NCI-H1105 (cell line): ENCODE measurements around the gene RPL38.
"Not testable (repeated sequence)": the region's sequence is repeated elsewhere in the genome, so short reads cannot be mapped to it uniquely, and the experiment has no call there.

ENCODE experiments used
- DNase-seq: peaks from one replicate; lab custom pipeline; 2025; lab: John Stamatoyannopoulos, UW

RPL38 gene

GRCh38 chr17:74185571-74186185, 17.8 kb upstream of the RPL38 start:
- DNase-seq, result no peak

DNA sequence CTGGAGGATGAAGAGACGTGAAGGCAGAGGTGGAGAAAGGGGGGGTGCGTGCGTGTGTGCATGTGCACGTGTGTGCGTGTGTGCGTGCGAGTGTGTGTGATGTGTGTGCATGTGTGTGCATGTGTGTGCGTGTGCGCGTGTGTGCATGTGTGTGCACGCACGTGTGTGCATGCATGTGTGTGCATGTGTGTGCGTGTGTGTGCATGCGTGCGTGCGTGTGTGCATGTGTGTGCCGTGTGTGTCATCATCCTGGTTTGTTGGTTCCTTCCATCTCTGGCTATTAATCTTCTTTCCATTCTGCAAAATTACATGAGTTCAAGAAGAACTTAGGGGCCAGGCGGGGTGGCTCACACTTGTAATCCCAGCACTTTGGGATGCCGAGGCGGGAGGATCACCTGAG, 17.0 kb upstream of the RPL38 start:
- DNase-seq, result no peak

- peak; percentile 20 for DNase-seq
Observed at GRCh38 chr17:74187761-74188160, 15.7 kb upstream of the RPL38 start.

GRCh38 chr17:74188687-74189086, 14.8 kb upstream of the RPL38 start:
- not testable (repeated sequence) for DNase-seq

GRCh38 chr17:74190154-74190553, 13.3 kb upstream of the RPL38 start:
- no peak for DNase-seq

GRCh38 chr17:74190807-74191406, 12.6 kb upstream of the RPL38 start:
- no peak for DNase-seq

GRCh38 chr17:74192950-74193781, 10.3 kb upstream of the RPL38 start:
- no peak for DNase-seq

GRCh38 chr17:74194682-74195081, 8.8 kb upstream of the RPL38 start:
- DNase-seq, result no peak

GRCh38 chr17:74196541-74197317, 6.7 kb upstream of the RPL38 start:
- DNase-seq, result no peak

DNA sequence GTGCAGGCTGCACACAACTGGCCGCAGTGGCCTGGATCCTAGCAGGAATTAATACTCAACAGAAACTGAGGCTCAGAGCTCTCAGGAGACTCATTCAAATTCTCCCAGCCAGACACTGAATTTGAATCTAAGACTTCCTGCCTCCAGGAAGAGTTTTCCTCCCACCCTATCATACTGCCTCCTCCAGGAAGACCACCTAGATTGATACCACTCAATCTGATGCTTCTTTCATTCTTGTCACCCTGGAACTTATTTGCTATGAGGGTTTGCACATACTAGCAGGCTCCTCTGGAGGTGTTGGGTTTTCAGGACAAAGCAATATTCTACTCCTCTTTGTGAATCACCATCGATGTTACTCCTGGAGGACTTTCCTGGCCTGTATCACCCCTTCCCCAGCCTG, 5.7 kb upstream of the RPL38 start:
- no peak for DNase-seq

DNA sequence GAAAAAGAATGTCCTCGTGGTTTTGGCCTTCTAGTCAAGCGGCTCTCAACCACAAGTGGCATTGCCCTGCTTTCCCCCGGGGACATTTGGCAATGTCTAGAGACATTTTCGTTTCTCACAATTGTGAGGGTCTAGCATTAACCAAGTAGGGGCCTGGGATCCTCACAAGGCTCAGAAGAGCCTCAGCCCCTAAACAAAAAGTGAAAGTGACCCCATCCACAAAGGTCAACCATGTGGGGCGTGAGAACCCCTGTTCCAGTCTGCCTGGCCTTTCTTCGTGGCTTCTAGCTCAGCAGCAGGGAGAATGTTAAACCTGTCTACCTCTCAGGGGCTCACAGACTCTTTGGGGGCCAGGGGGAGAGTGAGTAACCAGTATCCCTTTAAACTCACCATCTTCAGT, 4.8 kb upstream of the RPL38 start:
- no peak for DNase-seq

GRCh38 chr17:74199306-74200092, 4.0 kb upstream of the RPL38 start:
- DNase-seq, result no peak

GRCh38 chr17:74200112-74200511, 3.4 kb upstream of the RPL38 start:
- DNase-seq, result no peak

DNA sequence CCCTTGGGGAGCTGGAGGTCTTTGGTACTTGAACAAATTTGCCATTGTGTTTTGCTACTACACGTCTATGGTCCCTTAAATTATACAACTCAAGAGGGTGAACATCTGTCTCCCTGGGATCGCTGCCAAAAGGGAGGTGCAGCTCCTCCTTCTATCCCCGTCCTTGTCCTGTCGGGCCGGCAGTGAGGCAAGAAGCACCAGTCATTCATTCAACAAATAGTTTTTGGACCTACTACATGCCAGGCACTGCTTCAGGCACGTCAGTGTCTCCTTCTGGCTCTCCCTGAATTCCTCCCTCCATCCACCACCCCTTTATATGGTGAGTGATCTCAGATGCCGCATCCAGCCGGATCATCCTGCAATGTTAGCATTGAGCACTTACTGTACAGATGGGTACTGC, 2.2 kb upstream of the RPL38 start:
- DNase-seq, result peak; percentile 70

- DNase-seq, result no peak
Observed at GRCh38 chr17:74201948-74202347, 1.5 kb upstream of the RPL38 start.

DNA sequence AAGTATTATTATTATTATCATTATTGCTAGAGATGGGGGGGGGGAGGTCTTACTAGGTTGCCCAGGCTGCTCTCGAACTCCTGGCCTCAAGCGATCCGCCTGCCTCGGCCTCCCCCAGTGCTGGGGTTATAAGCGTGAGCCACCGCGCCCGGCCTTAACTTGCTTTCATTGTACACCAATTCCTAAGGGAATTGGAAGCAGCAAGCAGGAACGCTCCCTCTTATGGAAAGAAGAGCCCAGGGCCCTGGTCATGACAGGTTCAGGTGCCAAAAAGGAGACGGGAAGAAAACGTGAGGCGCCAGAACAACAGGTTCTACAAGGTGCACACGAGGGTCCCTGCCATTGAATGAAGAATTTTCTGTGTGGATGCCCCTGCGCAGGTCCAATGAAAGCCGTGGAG, 540 bp upstream of the RPL38 start:
- no peak for DNase-seq

GRCh38 chr17:74204474-74204873, 996 bp downstream of the RPL38 start:
- DNase-seq, result no peak

DNA sequence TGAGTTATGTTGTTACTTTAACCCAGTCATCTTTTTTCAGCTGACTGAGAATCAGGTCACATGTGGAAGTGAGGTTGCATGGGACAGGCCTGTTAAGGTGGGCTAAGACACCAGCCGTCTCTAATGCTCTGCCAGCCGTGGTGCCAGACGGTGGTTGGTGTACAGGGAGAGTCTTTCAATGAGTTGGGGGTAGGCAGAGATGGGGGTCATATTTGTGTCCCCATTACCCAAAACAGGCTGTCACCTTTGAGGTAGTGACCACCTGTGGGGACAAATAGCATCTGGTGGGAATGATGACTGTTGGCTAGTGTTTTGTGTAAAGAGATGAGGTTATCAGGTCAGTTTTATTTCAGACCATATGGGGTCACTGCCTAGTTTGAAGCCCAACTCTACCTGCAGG, 1.8 kb downstream of the RPL38 start:
- no peak for DNase-seq

DNA sequence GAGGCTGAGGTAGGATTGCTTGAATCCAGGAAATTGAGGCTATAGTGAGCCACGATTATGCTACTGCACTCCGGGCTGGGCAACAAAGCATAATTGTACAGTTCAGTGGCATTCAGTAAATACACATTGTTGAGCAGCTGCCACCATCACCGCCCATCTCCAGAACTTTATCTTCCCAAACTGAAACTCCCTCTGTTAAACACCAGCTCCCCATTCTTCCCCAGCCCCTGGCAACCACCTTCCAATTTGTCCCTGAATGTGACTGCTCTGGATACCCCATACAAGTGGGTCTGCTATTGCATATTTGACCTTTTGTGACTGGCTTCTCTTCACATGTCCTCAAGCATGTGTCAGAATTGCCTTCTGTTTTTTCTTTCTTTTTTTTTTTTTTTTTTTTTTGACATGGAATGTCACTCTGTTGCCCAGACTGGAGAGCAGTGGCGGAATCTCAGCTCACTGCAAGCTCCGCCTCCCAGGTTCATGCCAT, 2.9 kb downstream of the RPL38 start:
- DNase-seq, result no peak

GRCh38 chr17:74210191-74211140, 7.0 kb downstream of the RPL38 start:
- peak; percentile 12 for DNase-seq
